GM23248 (cell line): ENCODE measurements around the gene EGLN3. TPM values are rescaled to one million over a fixed set of nuclear protein-coding genes. Genes with fewer than 3 reads are reported as not detected.
"Not testable (repeated sequence)": the region's sequence is repeated elsewhere in the genome, so short reads cannot be mapped to it uniquely, and the experiment has no call there.

Experiments used
- DNase-seq: peaks from one replicate; pipeline ENCODE4 v3.0.0-alpha.2; 2015
- H2AFZ ChIP-seq: fragments of 200-600 bp; sonication (generic); 2 replicates; pipeline ENCODE4 v1.6.1; 2016; ENCODE audit warnings: antibody characterized with exemption
- H3F3A ChIP-seq: fragments of 200-600 bp; sonication (generic); 2 replicates; pipeline ENCODE4 v1.6.1; 2016; ENCODE audit warnings: mild to moderate bottlenecking, antibody characterized with exemption, mixed run types; ENCODE audit not compliant: insufficient read depth
- H3K27ac ChIP-seq: fragments of 200-600 bp; sonication (generic); 2 replicates; pipeline ENCODE4 v1.5.1; 2016; ENCODE audit warnings: mild to moderate bottlenecking
- H3K27me3 ChIP-seq: fragments of 200-600 bp; sonication (generic); replicated peaks from 2 replicates; pipeline ENCODE4 v1.6.1; 2016; ENCODE audit warnings: mild to moderate bottlenecking; ENCODE audit not compliant: insufficient read depth
- H3K36me3 ChIP-seq: fragments of 200-600 bp; sonication (generic); 2 replicates; pipeline ENCODE4 v1.6.1; 2016; ENCODE audit warnings: low read depth, mild to moderate bottlenecking
- H3K4me1 ChIP-seq: fragments of 200-600 bp; sonication (generic); 2 replicates; pipeline ENCODE4 v1.6.1; 2016; ENCODE audit warnings: mild to moderate bottlenecking; ENCODE audit not compliant: insufficient read depth
- H3K4me2 ChIP-seq: fragments of 200-600 bp; sonication (generic); one replicate; pipeline ENCODE4 v1.6.1; 2016; ENCODE audit warnings: mild to moderate bottlenecking; ENCODE audit not compliant: unreplicated experiment
- H3K4me3 ChIP-seq: fragments of 200-600 bp; sonication (generic); 2 replicates; pipeline ENCODE4 v1.5.1; 2016; ENCODE audit warnings: mild to moderate bottlenecking
- H3K79me2 ChIP-seq: fragments of 200-600 bp; sonication (generic); 2 replicates; pipeline ENCODE4 v1.6.1; 2016; ENCODE audit warnings: mild to moderate bottlenecking; ENCODE audit not compliant: insufficient read depth
- H3K9ac ChIP-seq: fragments of 200-600 bp; sonication (generic); 2 replicates; pipeline ENCODE4 v1.6.1; 2016; ENCODE audit warnings: mild to moderate bottlenecking
- H3K9me2 ChIP-seq: fragments of 200-600 bp; sonication (generic); 2 replicates; pipeline ENCODE4 v1.6.1; 2016; ENCODE audit warnings: mixed run types, mild to moderate bottlenecking, moderate library complexity; ENCODE audit not compliant: insufficient read depth
- H3K9me3 ChIP-seq: fragments of 200-600 bp; sonication (generic); one replicate; pipeline ENCODE4 v1.6.1; 2017; ENCODE audit warnings: low read depth
- H4K20me1 ChIP-seq: fragments of 200-600 bp; sonication (generic); 2 replicates; pipeline ENCODE4 v1.6.0; 2016; ENCODE audit not compliant: insufficient read depth
- EZH2 ChIP-seq: fragments of 200-600 bp; sonication (generic); IDR thresholded peaks from 2 replicates; pipeline ENCODE4 v1.6.1; 2018; ENCODE audit warnings: antibody characterized with exemption, mild to moderate bottlenecking; ENCODE audit not compliant: insufficient read depth, poor library complexity, severe bottlenecking
- EZH2phosphoT487 ChIP-seq: fragments of 200-600 bp; sonication (generic); IDR thresholded peaks from 2 replicates; pipeline ENCODE4 v1.6.1; 2018; ENCODE audit warnings: antibody characterized with exemption, moderate library complexity, mild to moderate bottlenecking, low read depth; ENCODE audit not compliant: insufficient read depth
- WGBS, 2 experiments: methylation state at CpG; one replicate each; pipeline ENCODE4 v1.1.6; 2015 to 2017; ENCODE audit warnings: low lambda C conversion rate in 2 of 2, low coverage in 1 of 2; ENCODE audit errors: missing lambda C conversion rate in 2 of 2; 5-methylcytosine and 5-hydroxymethylcytosine counted together
- in situ Hi-C: fragments of 300-500 bp; cut with MboI; formaldehyde crosslinking; loops from 2 replicates; pipeline ENCODE4 v1.15.0; 2020
- polyA plus RNA-seq: library from polyadenylated mRNA; unstranded; fragments of >200 nt; fragmentation: Nextera tagmentation; extraction: Ambion mirVana; gene quantifications from 2 replicates; pipeline ENCODE4 v1.2.1, GENCODE V29; 2016
- total RNA-seq: library from RNA; depleted of rRNA; stranded (reverse); fragments of >200 nt; shearing (Covaris generic); gene quantifications from 2 replicates; pipeline ENCODE4 v1.2.3, GENCODE V29; 2014

Gene EGLN3
- total and polyA plus RNA-seq, 2 experiments from 2014 or later: 0.11 to 0.22 TPM

GRCh38 chr14:33964599-33965317 lies 13.9 kb upstream of the EGLN3 start:
- H3K4me1 ChIP-seq: no peaks in the 10 kb centered on the region
- in situ Hi-C loops: no loop called here

GRCh38 chr14:33963892-33964291 lies 13.0 kb upstream of the EGLN3 start:
- TF ChIP-seq EZH2 (no peak), EZH2phosphoT487 (no peak)
- 75 to 78% methylated on average over 5 of the region's 5 CpGs for WGBS, 2 experiments

More at GRCh38 chr14:33964599-33965317, 13.9 kb upstream of the EGLN3 start:
- WGBS, 2 experiments: 57 to 61% methylated on average over 6 of the region's 6 CpGs
- H3K9me3 ChIP-seq: no peaks in the 10 kb centered on the region
- H3K36me3 ChIP-seq: no peaks in the 10 kb centered on the region
- no peak overlapping the region for H3K9ac ChIP-seq
- no peaks in the 10 kb centered on the region for H3F3A ChIP-seq
- H3K79me2 ChIP-seq: no peaks in the 10 kb centered on the region
- no peaks in the 10 kb centered on the region for H3K9me2 ChIP-seq
- no peaks in the 10 kb centered on the region for H4K20me1 ChIP-seq
- no peak overlapping the region for H3K4me2 ChIP-seq
- peaks cover 18% of the 10 kb centered on the region; the same call in 1 of the 2 replicates for H3K27me3 ChIP-seq
- no peak for TF ChIP-seq EZH2
- no peak for TF ChIP-seq EZH2phosphoT487
- DNase-seq: no peak
- no peak overlapping the region for H2AFZ ChIP-seq
- no peak overlapping the region for H3K4me3 ChIP-seq
- H3K27ac ChIP-seq: no peak overlapping the region

GRCh38 chr14:33962466-33962865 lies 11.6 kb upstream of the EGLN3 start:
- not testable (repeated sequence) for H4K20me1 ChIP-seq
- 41 to 43% methylated on average over 5 of the region's 5 CpGs for WGBS, 2 experiments

More at GRCh38 chr14:33963892-33964291, 13.0 kb upstream of the EGLN3 start:
- Histone ChIP-seq H3K36me3 (no peaks in the 10 kb centered on the region), H3K27ac (no peak overlapping the region), H3K9me2 (no peaks in the 10 kb centered on the region), H3K4me1 (no peaks in the 10 kb centered on the region), H3K9ac (no peak overlapping the region), H3F3A (no peaks in the 10 kb centered on the region), H2AFZ (no peak overlapping the region), H3K79me2 (no peaks in the 10 kb centered on the region), H3K27me3 (peaks cover 10% of the 10 kb centered on the region; the same call in 1 of the 2 replicates), H3K4me2 (no peak overlapping the region), H3K4me3 (no peak overlapping the region), H4K20me1 (no peaks in the 10 kb centered on the region), H3K9me3 (no peaks in the 10 kb centered on the region)
- in situ Hi-C loops: no loop called here
- DNase-seq: no peak

GRCh38 chr14:33962016-33962415 lies 11.1 kb upstream of the EGLN3 start:
- Histone ChIP-seq H3K4me3 (no peak overlapping the region), H4K20me1 (no peaks in the 10 kb centered on the region), H3K9me2 (no peaks in the 10 kb centered on the region), H3K27me3 (no peaks in the 10 kb centered on the region; the same call in none of the 2 replicates), H3K4me2 (no peak overlapping the region), H3K9ac (no peak overlapping the region), H3K79me2 (no peaks in the 10 kb centered on the region), H3K36me3 (no peaks in the 10 kb centered on the region), H3K27ac (no peak overlapping the region), H2AFZ (no peak overlapping the region), H3K4me1 (no peaks in the 10 kb centered on the region), H3F3A (no peaks in the 10 kb centered on the region), H3K9me3 (no peaks in the 10 kb centered on the region)
- TF ChIP-seq EZH2phosphoT487 (no peak), EZH2 (no peak)
- in situ Hi-C loops: no loop called here
- DNase-seq: no peak
- 10 to 13% methylated on average over 3 of the region's 3 CpGs for WGBS, 2 experiments

More at GRCh38 chr14:33962466-33962865, 11.6 kb upstream of the EGLN3 start:
- H3K9me3 ChIP-seq, H3K4me2 ChIP-seq, H3K4me1 ChIP-seq, H3F3A ChIP-seq, H2AFZ ChIP-seq, H3K4me3 ChIP-seq, H3K79me2 ChIP-seq, DNase-seq, in situ Hi-C loops, H3K9ac ChIP-seq, H3K27me3 ChIP-seq, H3K27ac ChIP-seq, H3K9me2 ChIP-seq, H3K36me3 ChIP-seq: not testable (repeated sequence)

GRCh38 chr14:33959692-33960151 lies 8.8 kb upstream of the EGLN3 start:
- in situ Hi-C loops: no loop called here
- H3K79me2 ChIP-seq: no peaks in the 10 kb centered on the region
- H3K9me3 ChIP-seq: no peaks in the 10 kb centered on the region
- H3K9me2 ChIP-seq: no peaks in the 10 kb centered on the region
- peaks cover 13% of the 10 kb centered on the region for H3K27me3 ChIP-seq
- no peak overlapping the region for H3K9ac ChIP-seq
- 88 to 94% methylated on average over 4 of the region's 4 CpGs for WGBS, 2 experiments
- H4K20me1 ChIP-seq: no peaks in the 10 kb centered on the region
- DNase-seq: no peak
- H3K36me3 ChIP-seq: no peaks in the 10 kb centered on the region
- H3K4me1 ChIP-seq: no peaks in the 10 kb centered on the region
- no peak overlapping the region for H3K27ac ChIP-seq
- no peak overlapping the region for H3K4me3 ChIP-seq
- H2AFZ ChIP-seq: no peak overlapping the region
- no peak overlapping the region for H3K4me2 ChIP-seq
- TF ChIP-seq EZH2phosphoT487 (no peak), EZH2 (no peak)
- no peaks in the 10 kb centered on the region for H3F3A ChIP-seq
